Natural killer cell treated with Interleukin-12 subunit alpha and Interleukin-12 subunit beta and Interleukin-15 and Interleukin-18, amount 100 ng/mL, for 72 hours (primary cell): ENCODE measurements around the gene NBAS. TPM values are rescaled to one million over a fixed set of nuclear protein-coding genes. Genes with fewer than 3 reads are reported as not detected.
"Not testable (repeated sequence)": the region's sequence is repeated elsewhere in the genome, so short reads cannot be mapped to it uniquely, and the experiment has no call there.

Experiments
- ATAC-seq, 2 donors: fragments of 150-1000 bp; cut with Tn5 transposase in 1 of 2; sonication (Bioruptor Pico), chemical (Tn5 transposase) in 1 of 2; 2 replicates each; pipeline ENCODE4 v1.10.0; 2021
- DNase-seq: peaks from one replicate; pipeline ENCODE4 v3.0.0; 2022; ENCODE audit warnings: low spot score
- H3K27ac Mint-ChIP-seq, 2 donors: 1 replicate in 1 of 2; 2 replicates in 1 of 2; pipeline ENCODE4 v1.8.0; 2022; ENCODE audit warnings: mixed read lengths in 2 of 2, mild to moderate bottlenecking in 1 of 2, moderate library complexity in 1 of 2
- H3K27me3 Mint-ChIP-seq, 2 donors: 1 replicate in 1 of 2; 2 replicates in 1 of 2; pipeline ENCODE4 v1.8.0; 2022; ENCODE audit warnings: mixed read lengths in 2 of 2
- H3K36me3 Mint-ChIP-seq: one replicate; pipeline ENCODE4 v1.8.0; 2022; ENCODE audit warnings: mixed read lengths
- H3K4me1 Mint-ChIP-seq, 2 donors: 1 replicate in 1 of 2; 2 replicates in 1 of 2; pipeline ENCODE4 v1.8.0; 2022; ENCODE audit warnings: low read depth in 2 of 2, mixed read lengths in 2 of 2, mild to moderate bottlenecking in 1 of 2
- H3K4me3 Mint-ChIP-seq: one replicate; pipeline ENCODE4 v1.8.0; 2022; ENCODE audit warnings: mixed read lengths
- H3K9me3 Mint-ChIP-seq: 2 replicates; pipeline ENCODE4 v1.8.0; 2022; ENCODE audit warnings: mixed read lengths
- total RNA-seq, 2 donors: library from RNA; stranded (reverse); gene quantifications; one replicate each; pipeline ENCODE4 v1.2.3, GENCODE V29; 2022

Gene NBAS
- total RNA-seq, 2 donors from 2014 or later = 39.0 to 49.5 TPM

- not testable (repeated sequence) for H3K9me3 Mint-ChIP-seq, H3K36me3 Mint-ChIP-seq, H3K27ac Mint-ChIP-seq, H3K4me1 Mint-ChIP-seq, H3K4me3 Mint-ChIP-seq, DNase-seq, H3K27me3 Mint-ChIP-seq, ATAC-seq
These were observed 18.9 kb downstream of the NBAS start for GRCh38 chr2:15542269-15542668.

- not testable (repeated sequence) for H3K27me3 Mint-ChIP-seq, DNase-seq, H3K9me3 Mint-ChIP-seq, ATAC-seq, H3K36me3 Mint-ChIP-seq, H3K4me3 Mint-ChIP-seq, H3K4me1 Mint-ChIP-seq, H3K27ac Mint-ChIP-seq
These were observed 20.6 kb downstream of the NBAS start for GRCh38 chr2:15540523-15540922.

- H3K27me3 Mint-ChIP-seq = no peaks in the 10 kb centered on the region
- H3K4me1 Mint-ChIP-seq = peaks cover 0 to 3% of the 10 kb centered on the region in 2 donors
- H3K9me3 Mint-ChIP-seq = no peaks in the 10 kb centered on the region
- no peak overlapping the region for H3K4me3 Mint-ChIP-seq
- ATAC-seq = no peak
- no peaks in the 10 kb centered on the region for H3K36me3 Mint-ChIP-seq
- no peak overlapping the region for H3K27ac Mint-ChIP-seq
- no peak for DNase-seq
These were observed 21.1 kb downstream of the NBAS start for GRCh38 chr2:15539999-15540398.

GRCh38 chr2:15538792-15539191, 22.3 kb downstream of the NBAS start:
- no peaks in the 10 kb centered on the region for H3K9me3 Mint-ChIP-seq
- H3K4me3 Mint-ChIP-seq = no peak overlapping the region
- peaks cover 0 to 3% of the 10 kb centered on the region in 2 donors for H3K4me1 Mint-ChIP-seq
- no peaks in the 10 kb centered on the region for H3K27me3 Mint-ChIP-seq
- no peak for ATAC-seq
- peaks cover 2% of the 10 kb centered on the region for H3K36me3 Mint-ChIP-seq
- no peak for DNase-seq
- no peak overlapping the region for H3K27ac Mint-ChIP-seq

GRCh38 chr2:15533860-15534480, 27.2 kb downstream of the NBAS start:
- ATAC-seq (no peak), DNase-seq (no peak)
- H3K27ac Mint-ChIP-seq = no peak overlapping the region

GRCh38 chr2:15532996-15533395, 28.1 kb downstream of the NBAS start:
- Mint-ChIP-seq H3K27me3 (no peaks in the 10 kb centered on the region), H3K9me3 (no peaks in the 10 kb centered on the region), H3K36me3 (peaks cover 10% of the 10 kb centered on the region), H3K4me3 (no peak overlapping the region), H3K27ac (no peak overlapping the region), H3K4me1 (peaks cover 0 to 3% of the 10 kb centered on the region in 2 donors)
- ATAC-seq = no peak
- DNase-seq = no peak

More at GRCh38 chr2:15533860-15534480, 27.2 kb downstream of the NBAS start:
- no peak overlapping the region for H3K4me3 Mint-ChIP-seq
- H3K9me3 Mint-ChIP-seq = no peaks in the 10 kb centered on the region
- peaks cover 10% of the 10 kb centered on the region for H3K36me3 Mint-ChIP-seq
- H3K4me1 Mint-ChIP-seq = peaks cover 0 to 3% of the 10 kb centered on the region in 2 donors
- H3K27me3 Mint-ChIP-seq = no peaks in the 10 kb centered on the region

- Mint-ChIP-seq H3K4me3 (no peak overlapping the region), H3K36me3 (peaks cover 10% of the 10 kb centered on the region), H3K27ac (no peak overlapping the region), H3K4me1 (no peaks in the 10 kb centered on the region), H3K27me3 (no peaks in the 10 kb centered on the region), H3K9me3 (no peaks in the 10 kb centered on the region)
- ATAC-seq (no peak), DNase-seq (no peak)
These were observed 29.9 kb downstream of the NBAS start for GRCh38 chr2:15531095-15531854.

GRCh38 chr2:15527074-15527739, 33.9 kb downstream of the NBAS start:
- Mint-ChIP-seq H3K9me3 (no peaks in the 10 kb centered on the region), H3K4me3 (no peak overlapping the region), H3K27ac (no peak overlapping the region), H3K4me1 (peaks cover 0 to 2% of the 10 kb centered on the region in 2 donors), H3K27me3 (no peaks in the 10 kb centered on the region), H3K36me3 (peaks cover 23% of the 10 kb centered on the region)
- ATAC-seq = no peak
- DNase-seq = no peak

GRCh38 chr2:15521641-15522181, 39.4 kb downstream of the NBAS start:
- no peak for DNase-seq
- H3K27ac Mint-ChIP-seq = peak overlapping the region in 1 of 2 donors; percentile 38
- H3K36me3 Mint-ChIP-seq = peaks cover 21% of the 10 kb centered on the region
- ATAC-seq = no peak
- H3K4me1 Mint-ChIP-seq = peaks cover 0 to 8% of the 10 kb centered on the region in 2 donors
- no peaks in the 10 kb centered on the region for H3K9me3 Mint-ChIP-seq
- no peaks in the 10 kb centered on the region for H3K27me3 Mint-ChIP-seq
- peak overlapping the region; percentile 18 for H3K4me3 Mint-ChIP-seq

- Mint-ChIP-seq H3K27ac (no peak overlapping the region), H3K4me1 (peaks cover 3 to 8% of the 10 kb centered on the region in 2 donors), H3K36me3 (peaks cover 20% of the 10 kb centered on the region), H3K9me3 (no peaks in the 10 kb centered on the region), H3K27me3 (no peaks in the 10 kb centered on the region), H3K4me3 (no peak overlapping the region)
- DNase-seq (no peak), ATAC-seq (no peak)
These were observed 40.8 kb downstream of the NBAS start for GRCh38 chr2:15520346-15520745.

- not testable (repeated sequence) for H3K4me1 Mint-ChIP-seq, H3K27me3 Mint-ChIP-seq, H3K27ac Mint-ChIP-seq, H3K9me3 Mint-ChIP-seq, DNase-seq, ATAC-seq, H3K4me3 Mint-ChIP-seq
- peaks cover 19% of the 10 kb centered on the region for H3K36me3 Mint-ChIP-seq
These were observed 42.4 kb downstream of the NBAS start for GRCh38 chr2:15518759-15519158.

- Mint-ChIP-seq H3K9me3 (no peaks in the 10 kb centered on the region), H3K36me3 (peaks cover 21% of the 10 kb centered on the region), H3K4me3 (no peak overlapping the region), H3K4me1 (peaks cover 3 to 8% of the 10 kb centered on the region in 2 donors), H3K27me3 (no peaks in the 10 kb centered on the region), H3K27ac (no peak overlapping the region)
- ATAC-seq (no peak), DNase-seq (no peak)
These were observed 43.3 kb downstream of the NBAS start for GRCh38 chr2:15517793-15518192.

GRCh38 chr2:15511686-15512085, 49.4 kb downstream of the NBAS start:
- peak in 1 of 2 donors; percentile 88 for ATAC-seq
- Mint-ChIP-seq H3K36me3 (peaks cover 20% of the 10 kb centered on the region), H3K9me3 (no peaks in the 10 kb centered on the region)

GRCh38 chr2:15510552-15510951, 50.6 kb downstream of the NBAS start:
- no peak for DNase-seq
- no peaks in the 10 kb centered on the region for H3K27me3 Mint-ChIP-seq
- no peak for ATAC-seq
- peaks cover 15% of the 10 kb centered on the region for H3K36me3 Mint-ChIP-seq
- H3K9me3 Mint-ChIP-seq = no peaks in the 10 kb centered on the region
- no peak overlapping the region for H3K27ac Mint-ChIP-seq
- no peak overlapping the region for H3K4me3 Mint-ChIP-seq
- H3K4me1 Mint-ChIP-seq = no peaks in the 10 kb centered on the region

More at GRCh38 chr2:15511686-15512085, 49.4 kb downstream of the NBAS start:
- Mint-ChIP-seq H3K4me1 (peaks cover 0 to 3% of the 10 kb centered on the region in 2 donors), H3K27ac (no peak overlapping the region), H3K27me3 (no peaks in the 10 kb centered on the region), H3K4me3 (no peak overlapping the region)
- DNase-seq = no peak
